SKM-1 treated with dmso at 0.1 percent for 144 hours (cell line): ENCODE data around the gene DHX36.

Experiments used
- DNase-seq: peaks from one replicate; lab custom pipeline; 2025; ENCODE audit not compliant: unreplicated experiment; lab: John Stamatoyannopoulos, UW

DHX36 gene

DNA sequence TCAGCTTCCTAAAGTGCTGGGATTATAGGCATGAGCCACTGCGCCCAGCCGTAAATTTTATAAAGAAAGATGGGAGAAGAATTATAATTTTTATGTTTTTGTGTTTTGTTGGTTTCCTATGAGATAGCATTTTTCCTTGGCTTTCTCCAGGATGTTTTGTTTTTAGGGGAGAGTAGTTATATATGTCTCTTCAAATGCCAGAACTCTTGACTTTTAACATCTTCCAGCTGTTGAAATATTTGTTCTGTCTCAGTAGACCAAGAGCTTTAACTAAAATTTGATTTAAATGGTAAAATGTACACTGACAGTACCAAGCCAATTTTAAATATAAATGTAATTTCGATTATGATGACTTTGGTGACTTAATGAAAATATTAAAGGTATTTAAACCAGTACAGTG is 96.8 kb downstream of the DHX36 start:
- DNase-seq, result no peak

GRCh38 chr3:154225536-154225935 is 98.8 kb downstream of the DHX36 start:
- no peak for DNase-seq

DNA sequence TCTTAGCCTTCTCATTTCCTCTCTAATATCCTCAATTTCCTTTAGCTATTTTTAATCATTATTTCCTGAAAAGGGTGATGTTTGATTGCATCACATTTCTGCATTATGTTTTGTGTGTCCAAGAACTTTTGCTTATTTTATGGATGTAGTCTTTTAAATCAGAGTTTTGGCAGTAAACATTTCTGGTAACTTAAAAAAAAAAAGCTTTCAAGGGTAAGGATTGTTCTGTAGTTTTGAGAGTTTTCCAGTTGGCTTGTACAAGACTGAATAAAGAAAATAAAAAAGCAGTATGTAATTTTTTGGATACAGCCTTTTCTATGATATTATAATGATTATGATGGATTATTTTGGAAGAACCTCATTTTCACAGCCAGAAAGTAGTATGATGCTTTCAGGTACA is 99.4 kb downstream of the DHX36 start:
- DNase-seq, result no peak

GRCh38 chr3:154224366-154224765 is 99.9 kb downstream of the DHX36 start:
- DNase-seq, result no peak

GRCh38 chr3:154223519-154223918 is 100.8 kb downstream of the DHX36 start:
- no peak for DNase-seq
